DOHH2 (cell line): ENCODE results near the gene OPA3.

ENCODE experiments used
- H3F3A ChIP-seq: fragments of 200-600 bp; sonication (generic), shearing (Covaris generic); 2 replicates; pipeline ENCODE4 v1.6.0; 2016; ENCODE audit warnings: antibody characterized with exemption, mild to moderate bottlenecking; ENCODE audit not compliant: control insufficient read depth, insufficient read depth
- H3K27ac ChIP-seq: fragments of 200-600 bp; sonication (generic); 2 replicates; pipeline ENCODE4 v1.5.1; 2014; ENCODE audit warnings: low read depth, mild to moderate bottlenecking, low read length, moderate library complexity
- H3K27me3 ChIP-seq: fragments of 200-600 bp; sonication (generic); 2 replicates; pipeline ENCODE4 v1.6.1; 2014; ENCODE audit warnings: mild to moderate bottlenecking, low read length, mixed read lengths; ENCODE audit not compliant: control insufficient read depth
- H3K36me3 ChIP-seq: fragments of 200-600 bp; sonication (generic); 2 replicates; pipeline ENCODE4 v1.6.1; 2014; ENCODE audit warnings: mild to moderate bottlenecking, low read length, moderate library complexity, mixed read lengths; ENCODE audit not compliant: control insufficient read depth
- H3K4me1 ChIP-seq: fragments of 200-600 bp; sonication (generic); 2 replicates; pipeline ENCODE4 v1.6.1; 2014; ENCODE audit warnings: mild to moderate bottlenecking, low read length, mixed read lengths; ENCODE audit not compliant: control insufficient read depth
- H3K4me2 ChIP-seq: fragments of 200-600 bp; sonication (generic); 2 replicates; pipeline ENCODE4 v1.6.0; 2014; ENCODE audit warnings: mild to moderate bottlenecking, low read length, moderate library complexity
- H3K4me3 ChIP-seq: fragments of 200-600 bp; sonication (generic); 2 replicates; pipeline ENCODE4 v1.5.1; 2014; ENCODE audit warnings: mild to moderate bottlenecking, low read length, mixed read lengths
- H3K79me2 ChIP-seq: fragments of 200-600 bp; sonication (generic); 2 replicates; pipeline ENCODE4 v1.6.1; 2014; ENCODE audit warnings: mild to moderate bottlenecking, low read length, mixed read lengths; ENCODE audit not compliant: control insufficient read depth
- H3K9me2 ChIP-seq: fragments of 200-600 bp; sonication (generic); replicated peaks from 2 replicates; pipeline ENCODE4 v1.6.1; 2014; ENCODE audit warnings: mild to moderate bottlenecking, low read length, mixed read lengths; ENCODE audit not compliant: control insufficient read depth
- H3K9me3 ChIP-seq: fragments of 200-600 bp; sonication (generic); 2 replicates; pipeline ENCODE4 v1.6.1; 2014; ENCODE audit warnings: antibody characterized with exemption, low read length, mixed read lengths; ENCODE audit not compliant: control insufficient read depth, insufficient read depth
- H4K20me1 ChIP-seq: fragments of 200-600 bp; sonication (generic); 2 replicates; pipeline ENCODE4 v1.6.0; 2014; ENCODE audit warnings: low read depth, mild to moderate bottlenecking, antibody characterized with exemption, low read length, moderate library complexity; ENCODE audit not compliant: control insufficient read depth, insufficient read depth
- CTCF ChIP-seq: fragments of 200-600 bp; sonication (generic); IDR thresholded peaks from one replicate; pipeline ENCODE4 v1.5.1; 2014; ENCODE audit warnings: antibody characterized with exemption, mild to moderate bottlenecking, low read depth, low read length; ENCODE audit not compliant: poor library complexity, severe bottlenecking
- EZH2phosphoT487 ChIP-seq: fragments of 200-600 bp; sonication (generic); IDR thresholded peaks from 2 replicates; pipeline ENCODE4 v1.6.1; 2017; ENCODE audit warnings: borderline replicate concordance, mild to moderate bottlenecking, antibody characterized with exemption, low read length, moderate library complexity, mixed read lengths

OPA3 gene

GRCh38 chr19:45483033-45483432 is 101.6 kb downstream of the OPA3 start:
- Histone ChIP-seq H3F3A (0 out of 2 replicates have a peak, but pooled peaks cover 6% of the 10 kb centered on the region), H3K27me3 (no peaks in the 10 kb centered on the region), H3K4me2 (no peak overlapping the region), H3K36me3 (no peaks in the 10 kb centered on the region), H3K9me2 (no peaks in the 10 kb centered on the region), H4K20me1 (no peaks in the 10 kb centered on the region), H3K9me3 (no peaks in the 10 kb centered on the region), H3K4me3 (no peak overlapping the region), H3K27ac (no peak overlapping the region), H3K4me1 (peaks cover 18% of the 10 kb centered on the region), H3K79me2 (no peaks in the 10 kb centered on the region)
- TF ChIP-seq CTCF (no peak), EZH2phosphoT487 (no peak)

- peaks cover 3% of the 10 kb centered on the region; the same call in 1 of the 2 replicates for H3K27me3 ChIP-seq
- no peaks in the 10 kb centered on the region for H3K9me2 ChIP-seq
- H3K4me3 ChIP-seq, result peak overlapping the region; percentile 84
- H3K4me2 ChIP-seq, result peak overlapping the region; percentile 72
- TF ChIP-seq CTCF, result peak; percentile 86
- TF ChIP-seq EZH2phosphoT487, result no peak
- H3K9me3 ChIP-seq, result no peaks in the 10 kb centered on the region
- 0 out of 2 replicates have a peak, but pooled peaks cover 10% of the 10 kb centered on the region for H3F3A ChIP-seq
- peak overlapping the region; percentile 87 for H3K27ac ChIP-seq
- H3K4me1 ChIP-seq, result peaks cover 37% of the 10 kb centered on the region
- no peaks in the 10 kb centered on the region for H4K20me1 ChIP-seq
- no peaks in the 10 kb centered on the region for H3K36me3 ChIP-seq
- H3K79me2 ChIP-seq, result no peaks in the 10 kb centered on the region
Observed at GRCh38 chr19:45478454-45479238, 106.0 kb downstream of the OPA3 start.

GRCh38 chr19:45477713-45478453 is 106.7 kb downstream of the OPA3 start:
- no peaks in the 10 kb centered on the region for H3K9me2 ChIP-seq
- no peak for TF ChIP-seq EZH2phosphoT487
- TF ChIP-seq CTCF, result no peak
- H3K79me2 ChIP-seq, result no peaks in the 10 kb centered on the region
- H3K36me3 ChIP-seq, result no peaks in the 10 kb centered on the region
- H3K27ac ChIP-seq, result peak overlapping the region; percentile 87
- peaks cover 37% of the 10 kb centered on the region for H3K4me1 ChIP-seq
- no peaks in the 10 kb centered on the region for H4K20me1 ChIP-seq
- peaks cover 8% of the 10 kb centered on the region for H3K27me3 ChIP-seq
- peak overlapping the region; percentile 84 for H3K4me3 ChIP-seq
- peak overlapping the region; percentile 72 for H3K4me2 ChIP-seq
- 0 out of 2 replicates have a peak, but pooled peaks cover 10% of the 10 kb centered on the region for H3F3A ChIP-seq
- H3K9me3 ChIP-seq, result no peaks in the 10 kb centered on the region
